ENCODE measurements around the gene CD84.

DNA sequence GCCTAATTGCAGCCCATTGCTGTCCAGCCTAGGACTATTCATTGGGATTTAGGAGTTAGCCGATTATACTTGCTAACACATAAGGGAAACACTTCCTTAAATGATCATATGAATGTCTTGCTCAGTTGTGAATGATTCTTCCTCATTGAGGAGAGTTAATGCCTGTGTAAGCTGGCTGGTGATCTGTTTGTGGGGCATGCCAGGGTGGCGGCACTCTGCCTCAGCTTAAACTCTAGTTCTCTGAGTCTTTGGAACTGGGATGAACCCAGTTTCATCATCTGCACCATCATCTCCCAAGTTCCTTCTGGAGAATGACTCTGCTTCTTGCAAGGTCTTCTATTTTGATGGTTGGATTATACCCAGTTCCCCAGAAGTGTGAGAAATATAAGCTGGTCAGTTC lies 32.4 kb downstream of the CD84 start:
- TF ChIP-seq, protein P1, sequence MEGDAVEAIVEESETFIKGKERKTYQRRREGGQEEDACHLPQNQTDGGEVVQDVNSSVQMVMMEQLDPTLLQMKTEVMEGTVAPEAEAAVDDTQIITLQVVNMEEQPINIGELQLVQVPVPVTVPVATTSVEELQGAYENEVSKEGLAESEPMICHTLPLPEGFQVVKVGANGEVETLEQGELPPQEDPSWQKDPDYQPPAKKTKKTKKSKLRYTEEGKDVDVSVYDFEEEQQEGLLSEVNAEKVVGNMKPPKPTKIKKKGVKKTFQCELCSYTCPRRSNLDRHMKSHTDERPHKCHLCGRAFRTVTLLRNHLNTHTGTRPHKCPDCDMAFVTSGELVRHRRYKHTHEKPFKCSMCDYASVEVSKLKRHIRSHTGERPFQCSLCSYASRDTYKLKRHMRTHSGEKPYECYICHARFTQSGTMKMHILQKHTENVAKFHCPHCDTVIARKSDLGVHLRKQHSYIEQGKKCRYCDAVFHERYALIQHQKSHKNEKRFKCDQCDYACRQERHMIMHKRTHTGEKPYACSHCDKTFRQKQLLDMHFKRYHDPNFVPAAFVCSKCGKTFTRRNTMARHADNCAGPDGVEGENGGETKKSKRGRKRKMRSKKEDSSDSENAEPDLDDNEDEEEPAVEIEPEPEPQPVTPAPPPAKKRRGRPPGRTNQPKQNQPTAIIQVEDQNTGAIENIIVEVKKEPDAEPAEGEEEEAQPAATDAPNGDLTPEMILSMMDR (IDR thresholded peaks at IDR 0.05; ENCODE audit: borderline replicate concordance, extremely low read depth, low read length, poor library complexity, severe bottlenecking): no peak
- no peak for TF ChIP-seq EZH2 (IDR thresholded peaks at IDR 0.05; ENCODE audit: borderline replicate concordance, low read depth, low read length, severe bottlenecking)
